GM13977 (cell line): ENCODE results near the gene MAPT.

Experiments
- DNase-seq: peaks from one replicate; pipeline ENCODE4 v3.0.0; 2012; ENCODE audit warnings: low spot score
- CTCF ChIP-seq: IDR thresholded peaks from 2 replicates; pipeline ENCODE4 v1.5.1; 2012; ENCODE audit warnings: mild to moderate bottlenecking, control low read depth; ENCODE audit not compliant: insufficient read depth; ENCODE audit errors: extremely low read depth, missing control alignments
- in situ Hi-C: fragments of 300-500 bp; cut with MboI; formaldehyde crosslinking; loops from one replicate; pipeline ENCODE4 v1.12.0; 2022; ENCODE audit warnings: low sequenced_read_pairs, low pct_unique_long_range_greater_than_20kb, mixed read lengths, inconsistent platforms; ENCODE audit not compliant: unreplicated experiment

Gene MAPT

GRCh38 chr17:46027048-46027975, 133.0 kb downstream of the MAPT start:
- in situ Hi-C loops: no loop called here
- no peak for DNase-seq
- no peak for TF ChIP-seq CTCF

GRCh38 chr17:46027976-46028325, 133.6 kb downstream of the MAPT start:
- no peak for DNase-seq
- TF ChIP-seq CTCF: no peak
- in situ Hi-C loops: no loop called here

- no peak for TF ChIP-seq CTCF
- no peak for DNase-seq
- in situ Hi-C loops: no loop called here
Measured at GRCh38 chr17:46028374-46028773, 134.0 kb downstream of the MAPT start.

- in situ Hi-C loops: no loop called here
- no peak for DNase-seq
- TF ChIP-seq CTCF: no peak
Measured at GRCh38 chr17:46028981-46029565, 134.7 kb downstream of the MAPT start.

GRCh38 chr17:46029627-46030026, 135.3 kb downstream of the MAPT start:
- in situ Hi-C loops: no loop called here
- TF ChIP-seq CTCF: no peak
- no peak for DNase-seq

- no peak for TF ChIP-seq CTCF
- in situ Hi-C loops: no loop called here
- no peak for DNase-seq
Measured at GRCh38 chr17:46030752-46031151, 136.4 kb downstream of the MAPT start.
